HG02870 (cell line): Measurements from ENCODE around the gene TPRA1.
A peak's percentile ranks its signal among the peaks of the same experiment; 100 is the strongest.

Experiments used
- ATAC-seq: cut with Tn5 transposase; IDR thresholded peaks from one replicate; pipeline ENCODE4 v1.9.1; 2021; ENCODE audit warnings: mild to moderate bottlenecking, moderate library complexity; ENCODE audit not compliant: unreplicated experiment

The TPRA1 gene

DNA sequence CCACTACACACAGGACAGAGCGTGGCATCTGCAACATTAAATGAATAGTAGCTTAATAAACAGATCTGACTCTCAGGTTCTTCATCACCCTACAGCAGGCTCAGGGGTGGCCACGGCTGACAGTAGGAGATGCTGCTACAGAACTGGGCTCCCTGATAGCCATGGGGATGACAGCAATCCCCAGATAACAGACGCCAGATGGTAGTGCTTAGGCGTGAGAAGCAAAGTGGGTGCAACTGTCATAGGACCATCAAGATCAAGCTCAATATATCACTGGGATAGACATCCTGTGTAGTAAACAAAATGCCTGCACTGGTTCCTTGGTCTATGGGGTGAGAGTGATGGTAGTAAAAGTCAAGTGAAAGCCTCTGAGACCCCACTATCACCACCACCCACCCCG is 2.6 kb upstream of the TPRA1 start:
- no peak for ATAC-seq

DNA sequence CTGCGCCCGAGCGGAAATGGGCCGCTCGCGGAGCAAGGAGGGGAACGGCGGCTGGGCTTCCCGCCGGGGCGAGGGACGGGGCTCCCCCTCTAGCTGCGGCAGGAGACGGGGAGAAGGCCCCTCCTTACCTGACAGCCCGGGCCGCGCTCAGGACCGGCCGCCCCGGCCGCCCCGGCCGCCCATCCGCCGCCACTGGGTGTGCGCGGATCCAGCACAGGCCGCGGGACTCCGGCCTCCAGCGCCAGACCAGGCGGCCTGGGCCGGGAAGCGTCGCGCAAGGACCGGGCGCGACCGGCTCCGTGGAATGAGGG is 296 bp downstream of the TPRA1 start:
- peak; percentile 24 for ATAC-seq

DNA sequence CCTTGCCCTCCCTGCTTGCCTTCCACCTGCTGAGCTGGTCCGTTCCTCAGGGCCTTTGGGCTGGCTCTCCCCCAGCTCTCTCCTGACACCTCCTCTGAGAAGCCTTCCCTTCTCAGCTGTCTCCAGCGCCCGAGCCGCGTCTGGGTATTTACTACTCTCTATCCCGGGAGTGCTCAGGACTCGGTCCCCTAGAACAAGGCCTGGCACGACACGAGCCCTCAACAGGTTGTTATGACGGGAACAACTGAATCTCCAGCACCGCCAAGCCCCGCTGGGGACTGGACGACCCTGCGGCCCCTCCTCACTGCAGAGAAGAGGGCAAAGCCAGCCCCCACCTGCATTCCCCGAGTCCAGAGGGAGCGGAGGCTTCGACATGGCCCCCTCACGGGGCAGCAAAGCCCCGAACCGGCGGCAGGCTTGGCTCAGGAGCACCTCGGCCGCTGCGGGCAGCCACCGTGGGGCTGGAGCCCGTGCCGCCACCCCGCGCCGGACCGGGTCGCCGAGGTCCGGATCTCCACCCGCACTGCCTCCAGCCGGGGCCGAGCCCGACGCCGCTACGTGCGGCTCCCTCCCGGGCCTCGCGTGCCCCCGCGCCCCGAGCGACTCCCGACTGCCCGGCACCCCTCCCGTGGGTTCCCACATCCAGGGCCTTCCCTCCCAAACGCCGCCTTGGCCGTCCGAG is 792 bp downstream of the TPRA1 start:
- no peak for ATAC-seq

DNA sequence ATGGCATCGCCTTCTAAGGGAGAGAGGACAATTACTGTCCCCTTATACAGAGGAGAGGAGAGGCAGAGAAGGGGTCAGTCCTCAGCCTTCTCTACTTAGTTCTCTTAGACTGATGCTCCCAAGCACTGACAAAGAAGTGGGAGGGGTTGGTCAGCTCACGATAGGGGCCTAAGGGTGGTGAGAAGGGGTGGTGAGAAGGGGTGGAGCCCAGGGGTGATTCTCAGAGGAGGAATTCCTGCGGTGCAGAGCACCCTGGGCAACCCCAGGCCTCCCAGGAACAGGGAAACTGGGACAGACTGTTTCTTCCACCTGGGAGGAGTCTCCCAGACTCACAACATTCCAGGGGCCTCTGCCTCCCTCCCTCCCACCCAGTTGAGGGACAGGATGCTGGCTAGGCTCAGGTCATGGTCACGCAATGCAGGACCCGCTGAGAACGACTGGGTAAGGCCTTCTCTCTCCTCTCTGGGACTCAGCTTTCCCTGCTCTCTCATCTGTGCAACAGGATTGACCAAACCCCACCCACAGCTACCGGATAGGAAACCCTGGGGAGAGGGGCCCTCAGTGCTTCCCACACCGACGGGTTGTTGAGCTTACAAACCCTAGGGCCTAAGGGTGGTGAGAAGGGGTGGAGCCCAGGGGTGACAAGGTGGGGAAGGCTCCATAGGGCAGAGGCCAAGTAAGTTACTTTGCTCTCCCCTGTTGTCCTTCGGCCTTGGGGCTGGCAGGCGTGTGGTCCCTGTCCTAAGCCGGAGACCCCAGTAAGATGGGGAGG is 1.5 kb downstream of the TPRA1 start:
- no peak for ATAC-seq

DNA sequence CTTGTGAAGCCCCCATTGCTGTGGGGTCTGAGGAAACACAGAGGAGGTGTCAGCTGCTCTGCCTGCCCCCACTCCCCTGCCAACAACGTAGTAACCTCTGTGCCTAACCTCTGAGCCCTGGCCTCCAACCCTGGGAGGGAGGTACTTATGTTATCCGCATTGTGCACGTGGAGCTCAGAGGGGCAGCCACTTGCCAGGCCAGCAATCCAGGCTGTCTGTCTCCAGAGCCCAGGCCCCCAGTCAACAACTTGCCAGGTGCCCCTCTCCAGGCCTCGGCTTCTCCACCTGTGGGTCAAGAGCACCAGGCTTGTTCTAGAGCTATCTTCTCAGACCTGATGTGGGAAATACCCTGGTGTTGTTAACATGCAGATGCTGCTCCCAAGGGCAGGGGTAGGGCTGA is 2.7 kb downstream of the TPRA1 start:
- ATAC-seq, result no peak

DNA sequence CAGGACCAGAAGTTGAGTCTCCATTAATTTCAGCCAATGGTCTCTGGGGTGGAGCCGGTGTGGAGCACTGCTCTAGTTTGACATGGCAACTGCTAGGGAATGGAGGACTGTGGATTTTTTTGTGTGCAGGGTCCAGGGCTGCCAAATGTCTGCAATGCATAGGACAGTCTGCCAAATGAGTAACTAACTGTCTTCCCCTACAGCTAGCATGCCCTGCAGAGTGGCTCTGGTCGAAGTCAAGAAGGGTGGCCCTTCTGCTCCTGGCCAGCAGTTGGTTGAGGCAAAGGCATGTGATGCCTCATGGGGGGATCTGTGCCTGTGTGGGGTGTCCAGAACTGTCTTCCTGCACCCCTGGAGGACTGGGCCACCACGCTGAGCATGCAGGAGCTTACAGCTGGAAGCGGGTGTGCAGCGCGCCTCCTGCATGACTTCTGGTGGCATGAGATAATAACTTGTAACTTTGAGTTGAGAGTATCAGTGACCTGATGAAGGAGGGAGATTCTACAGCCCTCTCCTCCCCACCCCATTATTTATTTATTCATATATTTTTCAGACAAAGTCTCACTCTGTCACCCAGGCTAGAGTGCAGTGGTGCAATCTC is 4.6 kb downstream of the TPRA1 start:
- ATAC-seq, result no peak

DNA sequence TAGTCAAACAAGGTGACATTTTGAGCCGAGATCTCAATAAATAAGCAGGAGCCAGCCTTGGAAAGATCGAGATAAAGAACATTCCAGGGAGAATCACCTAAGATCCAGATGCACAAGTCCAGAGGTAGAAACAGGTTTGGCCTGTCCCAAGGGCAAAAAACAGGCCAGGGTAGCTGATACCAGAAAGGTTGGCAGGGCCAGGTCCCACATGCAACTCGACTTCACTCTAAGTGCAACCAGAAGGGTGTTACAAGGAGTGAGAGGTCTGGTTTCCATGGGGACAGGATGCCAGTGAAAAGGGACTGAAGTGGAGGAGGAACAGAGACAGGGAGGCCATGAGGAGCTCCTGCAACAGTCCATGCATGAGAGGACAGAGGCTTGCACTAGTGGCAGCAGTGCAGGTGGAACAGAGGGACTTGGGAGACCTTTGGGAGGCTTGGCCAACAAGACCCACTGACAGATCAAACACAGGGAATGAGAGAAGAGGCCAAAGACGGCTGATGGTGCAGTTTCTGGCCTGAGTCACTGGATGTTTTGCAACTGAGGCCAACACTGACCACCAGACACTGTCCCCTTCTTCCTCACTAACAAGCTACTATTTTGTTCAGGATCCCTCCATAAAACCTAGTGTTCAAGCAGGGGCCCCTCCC is 5.2 kb downstream of the TPRA1 start:
- no peak for ATAC-seq

DNA sequence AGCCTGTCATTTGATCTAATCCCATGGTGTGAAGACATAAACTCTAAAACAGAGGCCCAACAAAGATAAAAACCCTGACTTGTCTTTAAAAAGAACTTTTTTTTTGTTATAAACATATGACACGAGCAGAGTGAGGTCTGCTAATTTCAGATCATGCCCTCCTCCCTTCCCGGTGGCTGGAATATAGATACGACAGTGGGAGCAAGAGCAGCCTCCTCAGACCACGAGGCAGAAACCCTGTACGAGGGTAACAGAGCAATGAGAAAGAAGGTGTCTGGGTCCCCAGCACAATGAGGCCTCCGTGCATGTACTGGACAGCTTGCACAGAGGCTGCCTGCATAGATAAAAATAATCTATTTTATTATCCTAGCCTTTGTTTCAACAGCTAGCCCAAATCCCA is 5.8 kb downstream of the TPRA1 start:
- no peak for ATAC-seq

DNA sequence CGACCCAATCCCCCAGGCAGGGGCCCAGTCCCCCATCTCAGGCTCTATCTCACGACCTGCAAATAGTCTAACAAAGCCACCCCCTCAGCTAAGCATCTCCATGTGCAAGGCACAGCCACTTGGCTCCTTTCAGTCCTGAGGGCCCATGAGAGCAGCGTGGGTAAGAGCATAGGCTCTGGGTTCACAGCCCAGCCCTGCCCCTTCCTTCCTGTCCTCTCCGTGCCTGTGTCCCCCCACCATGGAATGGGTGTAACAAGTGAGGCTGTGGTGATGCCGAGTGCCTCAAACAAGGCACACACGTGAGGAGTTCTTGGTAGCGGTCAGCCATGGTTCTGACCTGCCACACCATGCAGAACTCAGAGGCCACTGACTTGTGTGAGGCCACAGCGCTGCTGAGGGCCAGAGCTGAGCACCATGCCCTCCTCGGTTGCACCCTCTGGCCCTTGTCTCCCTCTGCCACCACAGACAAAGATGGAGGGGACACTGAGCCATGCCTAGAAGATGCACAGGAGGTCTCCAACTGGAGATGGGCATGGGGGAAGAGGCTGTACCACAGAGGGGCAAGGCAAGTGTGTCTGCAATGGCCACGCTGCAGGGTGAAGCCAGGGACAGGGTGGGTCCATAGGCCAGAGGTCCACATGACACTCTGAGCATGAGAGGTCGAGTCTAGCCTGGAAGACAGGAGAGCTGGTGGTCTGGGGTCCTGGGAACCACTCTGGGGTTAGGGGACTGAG is 10.0 kb downstream of the TPRA1 start:
- no peak for ATAC-seq

DNA sequence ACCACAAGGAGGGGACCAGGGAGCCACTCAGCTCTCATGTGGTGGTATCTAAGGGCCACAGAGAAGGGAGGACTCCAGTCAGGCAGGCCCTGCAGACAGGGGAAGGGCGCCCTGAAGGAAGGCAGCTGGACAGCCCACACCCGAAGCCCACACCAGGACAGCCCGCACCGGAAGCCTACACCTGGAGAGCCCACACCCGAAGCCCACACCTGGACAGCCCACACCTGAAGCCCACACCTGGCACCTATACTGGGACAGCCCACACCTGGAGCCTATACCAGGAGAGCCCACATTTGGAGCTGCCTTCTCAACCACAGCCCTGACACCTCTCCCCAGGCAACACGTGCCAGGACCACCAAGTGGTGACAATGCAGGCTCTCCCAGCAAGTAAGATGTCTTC is 11.7 kb downstream of the TPRA1 start:
- ATAC-seq, result no peak

DNA sequence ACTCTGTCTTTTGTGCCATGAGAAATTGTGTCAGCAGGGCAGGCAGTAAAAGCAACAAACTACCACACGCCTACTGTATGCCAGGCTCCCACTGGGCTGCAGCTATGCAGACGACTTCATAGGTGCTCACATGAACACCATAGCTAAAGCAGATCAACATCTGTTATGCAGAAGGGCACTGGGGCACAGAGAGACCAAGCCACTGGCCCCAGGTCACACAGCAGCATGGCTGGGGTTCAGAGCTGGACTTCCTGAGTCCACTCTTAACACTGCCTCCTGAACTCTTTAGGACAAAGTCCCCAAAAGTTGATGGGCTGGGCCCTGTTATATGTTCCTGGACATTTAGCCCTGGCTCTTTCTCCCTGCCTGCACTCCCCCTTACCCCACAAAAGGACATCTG is 12.4 kb downstream of the TPRA1 start:
- ATAC-seq, result no peak

DNA sequence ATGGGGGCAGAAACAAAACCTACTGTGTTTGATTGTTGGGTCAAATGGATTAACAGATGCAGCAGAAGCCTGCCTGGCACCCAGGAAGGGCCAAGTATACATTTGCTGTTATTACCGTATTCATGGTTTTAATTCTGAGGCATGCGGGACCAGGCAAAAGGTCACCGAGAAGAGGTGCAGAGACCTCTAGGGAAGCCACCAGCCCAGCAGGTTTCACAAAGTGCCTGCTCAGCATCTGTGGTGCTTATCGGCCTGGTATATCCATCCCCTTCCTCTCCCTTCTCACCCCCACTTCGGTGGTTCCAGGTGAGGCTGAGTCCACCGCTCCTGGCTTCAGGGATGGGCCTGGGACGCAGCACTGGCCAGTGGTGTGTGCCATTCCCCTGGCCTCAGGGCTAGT is 13.1 kb downstream of the TPRA1 start:
- no peak for ATAC-seq

DNA sequence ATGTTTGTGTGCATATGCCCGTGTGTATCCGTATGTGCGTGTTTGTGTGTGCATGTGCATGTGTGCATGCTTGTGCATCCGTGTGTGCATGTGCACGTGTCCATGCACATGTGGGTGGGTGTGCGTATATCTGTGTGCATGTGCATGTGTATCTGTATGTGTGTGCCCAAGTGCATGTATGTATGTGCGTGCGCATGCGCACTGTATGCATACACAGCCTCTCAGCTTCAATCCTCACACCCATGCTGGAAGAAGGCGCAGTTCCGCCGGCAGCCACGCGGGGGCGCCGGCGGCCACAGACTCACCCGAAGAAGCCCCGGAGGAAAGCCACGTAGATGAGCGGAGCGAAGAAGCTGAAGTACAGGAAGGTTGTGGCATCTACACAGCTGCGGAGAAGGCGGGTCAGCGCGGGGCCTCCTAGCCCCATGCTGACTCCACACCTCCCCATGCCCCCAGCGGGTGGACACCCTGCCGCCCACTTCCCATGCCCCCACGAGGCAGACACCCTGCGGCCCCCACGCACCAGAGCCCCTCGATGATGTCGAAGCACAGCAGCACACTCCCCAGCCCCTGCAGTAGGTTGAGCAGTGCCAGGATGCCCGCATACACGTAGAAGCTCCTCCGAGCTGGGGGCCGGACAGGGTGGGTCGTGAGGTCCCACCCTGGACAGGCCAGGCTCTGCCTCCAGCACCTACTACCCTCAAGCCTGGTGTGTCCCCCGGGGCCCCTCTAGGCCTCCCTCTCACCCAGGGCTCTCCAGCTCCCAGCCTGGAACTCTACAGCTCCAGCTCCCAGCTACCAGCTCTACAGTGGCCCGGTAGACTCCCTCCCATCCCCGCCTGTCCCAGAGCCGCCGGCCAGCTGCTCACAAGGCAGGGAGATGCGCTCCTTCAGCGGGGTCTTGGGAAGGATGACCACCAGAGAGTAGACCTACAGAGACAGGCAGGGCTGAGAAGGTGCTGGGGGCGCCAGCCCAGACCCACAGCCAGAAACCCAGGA is 15.4 kb downstream of the TPRA1 start:
- peak; percentile 71 for ATAC-seq

DNA sequence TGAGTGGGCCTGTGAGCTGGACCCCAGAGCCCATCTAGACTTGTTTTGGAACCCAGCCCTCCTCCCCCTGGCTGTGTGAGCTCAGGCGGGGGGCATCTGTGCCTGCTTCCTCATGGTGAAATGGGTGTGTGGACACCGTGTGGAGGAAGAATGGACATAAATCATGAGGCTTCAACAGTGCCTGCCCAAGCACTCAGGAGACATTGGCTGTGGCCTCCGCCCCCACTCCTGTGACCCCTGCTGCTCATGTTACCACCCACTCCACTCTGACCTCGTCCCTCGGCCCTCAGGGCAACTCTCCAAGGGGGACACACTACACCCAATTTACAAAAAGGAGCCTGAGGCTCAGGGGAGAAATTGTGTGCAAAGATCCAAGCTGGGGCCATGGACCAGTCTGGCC is 16.6 kb downstream of the TPRA1 start:
- ATAC-seq, result no peak

DNA sequence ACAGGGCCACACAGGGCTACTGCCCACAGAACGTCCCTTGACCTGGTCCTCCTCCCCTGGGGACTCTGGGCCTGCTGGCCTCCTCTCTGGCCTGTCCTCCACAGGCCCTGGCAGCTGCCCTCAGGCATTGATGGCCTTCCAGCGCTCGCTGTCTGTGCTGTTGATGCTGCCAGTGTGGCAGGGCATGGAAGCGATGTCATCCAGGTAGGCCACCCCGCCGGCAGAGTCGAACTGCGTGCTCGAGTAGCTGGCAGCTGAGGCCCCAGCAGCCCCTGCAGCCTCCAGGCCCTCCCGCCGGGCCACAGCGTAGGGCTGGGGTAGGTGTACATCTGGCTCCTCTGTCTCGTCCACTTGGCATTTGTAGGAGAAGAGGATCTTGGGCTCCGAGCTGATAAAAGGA is 17.1 kb downstream of the TPRA1 start:
- no peak for ATAC-seq

DNA sequence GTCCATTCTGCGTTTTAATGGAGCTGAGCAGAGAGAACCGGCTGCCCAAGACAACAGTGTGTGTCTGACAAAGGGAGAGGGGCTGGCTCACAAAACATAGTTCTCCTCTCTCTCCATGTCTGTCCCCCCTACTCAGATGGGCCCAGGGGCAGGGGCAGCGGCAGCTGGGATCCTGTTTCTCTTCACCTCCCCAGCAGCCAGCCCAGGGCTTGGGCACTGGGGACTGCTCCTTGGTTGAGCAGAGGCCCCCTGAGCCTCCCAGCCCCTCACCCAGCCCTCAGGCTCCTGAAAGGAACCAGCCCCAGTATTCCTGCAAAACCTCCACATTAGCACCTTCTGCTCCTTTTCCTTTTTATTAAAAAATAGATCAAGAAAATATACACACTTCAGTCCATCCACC is 17.8 kb downstream of the TPRA1 start:
- no peak for ATAC-seq

DNA sequence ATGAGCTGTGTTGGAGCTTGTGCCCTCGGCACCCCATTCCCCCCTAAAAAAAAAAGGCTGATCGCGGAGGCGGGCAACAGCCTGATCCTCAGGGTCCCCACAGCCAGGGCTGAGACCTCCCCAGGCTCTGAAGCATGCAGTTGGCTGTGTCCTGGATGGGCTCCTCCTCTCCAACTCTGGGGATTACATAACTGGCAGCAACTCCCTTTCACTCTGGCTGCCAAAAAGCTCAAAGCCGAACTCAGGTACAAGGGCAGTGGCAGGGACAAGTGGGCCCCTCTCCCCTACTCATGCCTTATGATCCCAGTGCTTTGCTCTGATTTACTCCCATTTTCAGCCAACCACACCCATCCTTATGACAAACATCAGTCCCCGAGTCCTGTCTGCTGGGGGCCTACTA is 18.3 kb downstream of the TPRA1 start:
- no peak for ATAC-seq

DNA sequence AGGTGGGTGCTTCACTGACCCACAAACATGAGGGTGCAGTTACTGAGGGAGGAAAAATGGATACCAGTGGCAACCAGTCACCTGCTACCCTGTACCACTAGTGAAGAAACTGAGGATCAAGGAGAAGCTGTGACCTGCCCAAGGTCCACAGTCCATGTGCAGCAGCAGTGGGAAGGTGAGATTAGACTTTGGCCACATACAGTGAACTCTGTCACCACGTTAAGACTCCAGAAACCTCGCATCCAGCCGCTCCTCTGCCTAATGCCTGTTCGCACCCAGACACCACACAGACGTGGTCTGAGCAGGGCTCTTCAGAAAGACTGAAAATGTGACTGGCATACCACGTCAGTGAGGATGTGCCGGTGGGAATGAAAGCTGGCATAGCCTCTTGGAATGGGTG is 20.0 kb downstream of the TPRA1 start:
- no peak for ATAC-seq

DNA sequence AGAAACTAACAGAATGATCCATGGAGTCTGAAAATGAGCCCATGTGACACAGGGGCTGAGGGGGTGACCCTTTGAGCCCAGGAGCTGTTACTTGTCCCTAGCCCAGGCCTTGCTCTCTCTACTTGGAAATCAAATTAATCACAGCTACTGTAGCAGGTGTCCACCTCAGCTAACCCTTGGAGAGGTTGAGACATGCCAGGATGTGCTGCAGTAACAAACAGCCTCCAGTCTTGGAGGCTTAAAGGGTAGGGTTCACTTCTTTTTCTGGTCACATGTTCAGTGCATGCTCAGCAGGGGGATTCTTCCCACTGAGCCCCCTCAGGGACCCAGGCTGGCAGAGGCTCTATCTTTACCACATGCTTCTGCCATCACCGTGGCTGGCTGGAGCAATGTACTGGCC is 21.4 kb downstream of the TPRA1 start:
- ATAC-seq, result no peak

DNA sequence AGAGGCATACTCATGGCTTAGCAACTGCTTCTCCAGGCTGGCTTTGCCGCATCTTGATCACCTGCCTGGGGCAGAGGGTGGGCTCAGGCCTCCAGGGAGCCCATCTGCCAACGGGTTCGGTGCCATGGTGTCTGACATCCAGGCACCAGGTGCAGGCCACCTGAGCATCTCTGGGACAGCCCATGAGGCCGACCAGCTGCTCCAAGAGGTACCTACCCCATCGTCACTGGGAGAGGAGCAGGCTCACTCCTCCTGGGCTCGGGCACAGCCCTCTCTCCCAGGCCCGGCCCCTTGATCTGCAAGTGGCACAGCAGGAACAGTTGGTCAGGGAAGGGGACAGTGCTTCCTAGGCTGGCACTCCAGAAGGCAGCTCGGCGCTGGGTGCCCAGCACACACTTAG is 21.9 kb downstream of the TPRA1 start:
- no peak for ATAC-seq
